Endothelial cell of umbilical vein (primary cell): Measurements from ENCODE around the gene ACAP2. TPM values are rescaled to one million over a fixed set of nuclear protein-coding genes. Genes with fewer than 3 reads are reported as not detected.

Source experiments
- BruUV-seq: library from RNA; stranded (reverse); fragments of 400-500 nt; replicated peaks from 2 replicates; lab custom pipeline; 2021; lab: Mats Ljungman, UMichigan
- CTCF ChIA-PET: fragments of 300-600, 350-600 bp; sonication (Branson Sonifier 250); formaldehyde crosslinking; loops from one replicate; lab custom pipeline; 2021; ENCODE audit warnings: antibody characterized with exemption, inconsistent platforms; lab: Charles Lee
- POLR2A ChIA-PET: fragments of 300-600, 350-600 bp; sonication (Branson Sonifier 250); formaldehyde crosslinking; loops from one replicate; lab custom pipeline; 2021; ENCODE audit warnings: antibody characterized with exemption, inconsistent platforms; lab: Charles Lee
- DNase-seq: peaks from one replicate; pipeline ENCODE4 v3.0.0-alpha.2; 2011; ENCODE audit warnings: low read depth, low spot score
- FAIRE-seq: peaks from 2 replicates; lab custom pipeline; 2011; peaks lifted over from hg19 to GRCh38; lab: Jason Lieb, UNC
- H2AFZ ChIP-seq: 2 replicates; pipeline ENCODE4 v1.6.0; 2012; ENCODE audit warnings: low read depth, low read length, control low read depth, inconsistent platforms
- H3K27ac ChIP-seq: 2 replicates; pipeline ENCODE4 v1.5.1; 2011; ENCODE audit warnings: low read depth, mild to moderate bottlenecking, control low read depth, low read length, moderate library complexity; ENCODE audit not compliant: insufficient read depth
- H3K27me3 ChIP-seq, 2 experiments: 2 replicates each; pipeline versions ENCODE4 v1.6.0 to v1.6.1; 2011; ENCODE audit warnings: low read length in 2 of 2, mixed read lengths in 1 of 2; ENCODE audit not compliant: control insufficient read depth in 2 of 2, insufficient read depth in 2 of 2
- H3K36me3 ChIP-seq, 2 experiments: 2 replicates in 1 of 2; 3 replicates in 1 of 2; pipeline ENCODE4 v1.5.1; 2011; ENCODE audit warnings: low read length in 2 of 2, mild to moderate bottlenecking in 1 of 2, moderate library complexity in 1 of 2; ENCODE audit not compliant: control insufficient read depth in 2 of 2, insufficient read depth in 2 of 2; ENCODE audit errors: extremely low read depth in 1 of 2
- H3K4me1 ChIP-seq: 3 replicates; pipeline ENCODE4 v1.5.1; 2011; ENCODE audit warnings: mild to moderate bottlenecking, low read length; ENCODE audit not compliant: control insufficient read depth, insufficient read depth; ENCODE audit errors: extremely low read depth
- H3K4me2 ChIP-seq: 2 replicates; pipeline ENCODE4 v1.6.1; 2011; ENCODE audit warnings: low read length, control low read depth, mixed read lengths; ENCODE audit not compliant: insufficient read depth
- H3K4me3 ChIP-seq, 3 experiments: fragments of 200-600 bp in 1 of 3; sonication (generic), shearing (Covaris generic) in 1 of 3; replicated peaks in 1 of 3; 2 replicates each; pipeline ENCODE4 v1.5.1; 2011 to 2016; ENCODE audit warnings: control low read depth in 3 of 3, low read length in 3 of 3, mild to moderate bottlenecking in 2 of 3, inconsistent platforms in 1 of 3, low read depth in 1 of 3, moderate library complexity in 1 of 3; ENCODE audit not compliant: insufficient read depth in 1 of 3
- H3K79me2 ChIP-seq: 2 replicates; pipeline ENCODE4 v1.6.0; 2012; ENCODE audit warnings: low read length, inconsistent platforms; ENCODE audit not compliant: control insufficient read depth, insufficient read depth
- H3K9ac ChIP-seq: replicated peaks from 2 replicates; pipeline ENCODE3; 2011; ENCODE audit warnings: low read length, control low read depth; ENCODE audit not compliant: insufficient read depth; ENCODE audit errors: extremely low read depth
- H3K9me1 ChIP-seq: replicated peaks from 3 replicates; pipeline ENCODE4 v1.6.0; 2011; ENCODE audit warnings: mild to moderate bottlenecking, low read length; ENCODE audit not compliant: control insufficient read depth, insufficient read depth; ENCODE audit errors: extremely low read depth
- H3K9me3 ChIP-seq: replicated peaks from 2 replicates; pipeline ENCODE4 v1.5.1; 2012; ENCODE audit warnings: low read length, inconsistent platforms; ENCODE audit not compliant: control insufficient read depth, insufficient read depth
- H4K20me1 ChIP-seq: replicated peaks from 2 replicates; pipeline ENCODE3; 2011; ENCODE audit warnings: mild to moderate bottlenecking, low read length; ENCODE audit not compliant: control insufficient read depth, insufficient read depth; ENCODE audit errors: extremely low read depth
- EZH2 ChIP-seq: IDR thresholded peaks from 2 replicates; pipeline ENCODE4 v1.6.1; 2012; ENCODE audit warnings: borderline replicate concordance, low read depth, mild to moderate bottlenecking, moderate library complexity, low read length, inconsistent platforms; ENCODE audit not compliant: severe bottlenecking
- FOS ChIP-seq: IDR thresholded peaks from 2 replicates; pipeline ENCODE4 v1.6.1; 2011; ENCODE audit warnings: mild to moderate bottlenecking, low read length, moderate library complexity, borderline replicate concordance; ENCODE audit not compliant: insufficient read depth
- JUN ChIP-seq: IDR thresholded peaks from 2 replicates; pipeline ENCODE4 v1.6.1; 2011; ENCODE audit warnings: borderline replicate concordance, low read depth; ENCODE audit not compliant: insufficient read length, insufficient read depth
- POLR2A ChIP-seq: IDR thresholded peaks from 2 replicates; pipeline ENCODE4 v1.6.1; 2012; ENCODE audit warnings: low read depth, mild to moderate bottlenecking, control low read depth, low read length
- POLR2AphosphoS5 ChIP-seq: IDR thresholded peaks from 2 replicates; pipeline ENCODE4 v1.6.1; 2012; ENCODE audit warnings: low read depth, mild to moderate bottlenecking, control low read depth, low read length, moderate library complexity; ENCODE audit not compliant: insufficient read depth
- dilution Hi-C: fragments of 300-500 bp; cut with MboI; formaldehyde crosslinking; loops from one replicate; pipeline ENCODE4 v1.15.0; 2019; ENCODE audit warnings: low sequenced_read_pairs; ENCODE audit not compliant: extremely low pct_ligation_motif_present
- intact Hi-C: fragments of 100-400 bp; cut with micrococcal nuclease; formaldehyde crosslinking; loops from one replicate; pipeline ENCODE4 v1.10.0; 2022
- polyA plus RNA-seq, 4 experiments: library from polyadenylated mRNA; depleted of rRNA in 3 of 4; stranded (reverse) in 3 of 4; unstranded in 1 of 4; fragments of >200 nt; gene quantifications; 2 replicates each; pipeline versions ENCODE4 v1.2.1 to v1.2.3, GENCODE V29; 2011 to 2012; ENCODE audit warnings: missing spikeins in 1 of 4
- total RNA-seq: library from RNA; stranded (reverse); gene quantifications from 2 replicates; pipeline ENCODE4 v1.2.3, GENCODE V29; 2021
- TF ChIP-seq, protein P1 (sequence below), 2 donors: IDR thresholded peaks; 1 replicate in 1 of 2; 2 replicates in 1 of 2; pipeline ENCODE4 v1.5.1; 2011; ENCODE audit warnings: low read length in 2 of 2, mild to moderate bottlenecking in 2 of 2, moderate library complexity in 2 of 2, control low read depth in 1 of 2, inconsistent platforms in 1 of 2, low read depth in 1 of 2; ENCODE audit not compliant: insufficient read depth in 1 of 2; ENCODE audit errors: extremely low read depth in 1 of 2
- TF ChIP-seq, protein P2 (sequence below): IDR thresholded peaks from 2 replicates; pipeline ENCODE4 v1.6.1; 2011; ENCODE audit not compliant: insufficient read depth, insufficient read length

ACAP2 gene
- total and polyA plus RNA-seq, 2 donors (not counting 3 experiments of a cell fraction or from before 2014, with no cell fraction given) = 13.6 to 36.9 TPM

DNA sequence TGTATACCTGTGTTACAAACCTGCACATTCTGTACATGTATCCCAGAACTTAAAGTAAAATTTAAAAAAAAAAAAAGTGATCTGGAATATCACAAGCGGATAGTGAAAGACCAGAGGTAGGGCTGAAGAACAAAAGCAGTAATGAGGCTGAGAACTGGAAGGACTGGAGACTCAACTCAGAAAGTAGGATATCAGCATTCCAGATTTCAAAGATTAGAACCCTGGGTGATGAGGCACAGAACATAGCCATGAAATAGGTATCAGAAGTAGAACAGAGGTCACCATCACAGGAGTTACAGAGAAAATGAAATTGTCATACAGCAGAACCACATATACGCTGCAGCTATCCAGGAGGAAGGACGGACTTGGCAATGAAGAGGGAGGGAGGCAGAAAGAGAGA lies 56.1 kb downstream of the ACAP2 start:
- no peaks in the 10 kb centered on the region for H4K20me1 ChIP-seq
- no peaks in the 10 kb centered on the region for H3K9me1 ChIP-seq
- POLR2A ChIA-PET = no interaction called here
- H3K27ac ChIP-seq = no peak overlapping the region
- H3K27me3 ChIP-seq = no peaks in the 10 kb centered on the region
- CTCF ChIA-PET = no interaction called here
- H3K4me1 ChIP-seq = peaks cover 12% of the 10 kb centered on the region
- no peak for FAIRE-seq
- no peak for DNase-seq
- no peak overlapping the region for H3K9ac ChIP-seq
- intact Hi-C loops (no loop called here), dilution Hi-C loops (no loop called here)
- H3K4me2 ChIP-seq = no peak overlapping the region
- H3K9me3 ChIP-seq = no peaks in the 10 kb centered on the region
- peaks cover 2% of the 10 kb centered on the region for H3K79me2 ChIP-seq
- no peaks in the 10 kb centered on the region for H3K36me3 ChIP-seq
- H3K4me3 ChIP-seq = no peak overlapping the region
- TF ChIP-seq POLR2AphosphoS5 = no peak
- no peak for TF ChIP-seq EZH2
- BruUV-seq = no TSS peak
- H2AFZ ChIP-seq = no peak overlapping the region

DNA sequence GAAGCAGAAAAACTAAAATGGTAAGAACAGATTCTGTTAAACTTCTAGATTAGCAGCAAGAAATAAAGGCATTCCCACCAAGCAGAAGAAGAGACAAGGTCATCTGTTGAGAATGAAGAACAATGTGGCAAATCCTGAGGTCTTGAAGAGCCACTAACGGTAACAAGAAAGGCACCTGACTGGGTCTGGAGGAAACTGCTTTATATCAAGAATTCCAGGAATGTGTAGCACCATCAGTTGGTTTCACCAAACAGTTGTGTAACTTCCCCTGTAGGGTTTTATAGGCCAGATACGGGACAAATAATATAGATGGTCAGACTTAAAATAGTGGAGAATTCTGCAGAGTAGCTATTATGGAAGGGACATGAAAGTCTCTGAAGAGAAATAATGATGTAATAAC lies 57.3 kb downstream of the ACAP2 start:
- H3K4me1 ChIP-seq = peaks cover 12% of the 10 kb centered on the region
- DNase-seq = peak; percentile 59
- peaks cover 2% of the 10 kb centered on the region for H3K79me2 ChIP-seq
- no peak for FAIRE-seq
- dilution Hi-C loops (no loop called here), intact Hi-C loops (no loop called here)
- H3K4me3 ChIP-seq = no peak overlapping the region
- peak overlapping the region; percentile 8 for H3K4me2 ChIP-seq
- H4K20me1 ChIP-seq = no peaks in the 10 kb centered on the region
- peaks cover 2% of the 10 kb centered on the region for H3K9me1 ChIP-seq
- CTCF ChIA-PET = interaction anchor here (0.6 to 1.2 kb wide), 2 partner anchors 11 to 30 kb away, joined by 3 to 4 read pairs; no protein-coding TSS in a partner anchor
- H3K27ac ChIP-seq = no peak overlapping the region
- H3K27me3 ChIP-seq = no peaks in the 10 kb centered on the region
- H3K36me3 ChIP-seq = peaks cover 0 to 3% of the 10 kb centered on the region in 2 experiments
- POLR2A ChIA-PET = no interaction called here
- BruUV-seq = no TSS peak
- no peak overlapping the region for H3K9ac ChIP-seq
- TF ChIP-seq FOS = no peak
- TF ChIP-seq JUN = peak; percentile 22
- TF ChIP-seq, protein P1, sequence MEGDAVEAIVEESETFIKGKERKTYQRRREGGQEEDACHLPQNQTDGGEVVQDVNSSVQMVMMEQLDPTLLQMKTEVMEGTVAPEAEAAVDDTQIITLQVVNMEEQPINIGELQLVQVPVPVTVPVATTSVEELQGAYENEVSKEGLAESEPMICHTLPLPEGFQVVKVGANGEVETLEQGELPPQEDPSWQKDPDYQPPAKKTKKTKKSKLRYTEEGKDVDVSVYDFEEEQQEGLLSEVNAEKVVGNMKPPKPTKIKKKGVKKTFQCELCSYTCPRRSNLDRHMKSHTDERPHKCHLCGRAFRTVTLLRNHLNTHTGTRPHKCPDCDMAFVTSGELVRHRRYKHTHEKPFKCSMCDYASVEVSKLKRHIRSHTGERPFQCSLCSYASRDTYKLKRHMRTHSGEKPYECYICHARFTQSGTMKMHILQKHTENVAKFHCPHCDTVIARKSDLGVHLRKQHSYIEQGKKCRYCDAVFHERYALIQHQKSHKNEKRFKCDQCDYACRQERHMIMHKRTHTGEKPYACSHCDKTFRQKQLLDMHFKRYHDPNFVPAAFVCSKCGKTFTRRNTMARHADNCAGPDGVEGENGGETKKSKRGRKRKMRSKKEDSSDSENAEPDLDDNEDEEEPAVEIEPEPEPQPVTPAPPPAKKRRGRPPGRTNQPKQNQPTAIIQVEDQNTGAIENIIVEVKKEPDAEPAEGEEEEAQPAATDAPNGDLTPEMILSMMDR (IDR thresholded peaks at IDR 0.05; ENCODE audit: extremely low read depth in 1 of 2, insufficient read depth in 1 of 2, low read depth in 1 of 2, low read length in 2 of 2) = no peak
- TF ChIP-seq, protein P2, sequence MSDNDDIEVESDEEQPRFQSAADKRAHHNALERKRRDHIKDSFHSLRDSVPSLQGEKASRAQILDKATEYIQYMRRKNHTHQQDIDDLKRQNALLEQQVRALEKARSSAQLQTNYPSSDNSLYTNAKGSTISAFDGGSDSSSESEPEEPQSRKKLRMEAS = no peak
- TF ChIP-seq EZH2 = no peak
- no peak for TF ChIP-seq POLR2A
- no peak for TF ChIP-seq POLR2AphosphoS5
- no peak overlapping the region for H2AFZ ChIP-seq
- H3K9me3 ChIP-seq = no peaks in the 10 kb centered on the region
